Adrenal gland (tissue), 5 donors: ENCODE measurements around the gene TMEM229B.

Experiments
- CTCF ChIP-seq, 6 experiments: fragments of 450-650 bp in 4 of 6; fragments of 200-600 bp in 2 of 6; sonication (generic) in 1 of 6; IDR thresholded peaks; 1 replicate in 5 of 6; 2 replicates in 1 of 6; pipeline versions ENCODE4 v1.5.1 to v1.8.0; 2016 to 2021; ENCODE audit warnings: antibody characterized with exemption in 6 of 6, mild to moderate bottlenecking in 2 of 6, moderate library complexity in 1 of 6
- POLR2A ChIP-seq, 2 donors: fragments of 450-650 bp; IDR thresholded peaks; one replicate each; pipeline ENCODE4 v1.6.1; 2017; ENCODE audit warnings: antibody characterized with exemption in 2 of 2, mild to moderate bottlenecking in 2 of 2, moderate library complexity in 1 of 2
- donor health status: DM: no; HTN: no; CAD: no.

DNA sequence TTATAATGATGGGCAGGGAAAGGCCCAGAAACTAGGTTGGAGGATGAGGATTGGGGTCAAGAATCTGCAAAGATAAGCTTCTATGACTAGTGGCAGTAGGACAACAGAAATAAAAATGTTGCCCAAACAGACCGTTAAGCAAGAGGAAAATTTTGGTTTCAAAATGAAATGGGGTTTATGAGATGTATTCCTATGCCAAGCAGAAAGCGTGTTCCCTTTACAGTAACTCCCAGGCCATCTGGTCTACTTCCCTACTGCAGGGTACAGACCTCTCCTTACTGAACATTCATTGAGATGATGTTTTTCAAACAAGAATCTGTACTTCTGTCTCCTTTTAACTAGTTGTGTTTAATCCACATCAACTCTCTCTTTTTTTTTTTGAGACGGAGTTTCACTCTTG, 20.4 kb upstream of the TMEM229B start:
- TF ChIP-seq POLR2A (IDR thresholded peaks at IDR 0.05) (no peak), CTCF (IDR thresholded peaks at IDR 0.05) (no peak)
